ENCODE measurements around the gene MFN2. TPM values are rescaled to one million over a fixed set of nuclear protein-coding genes. Genes with fewer than 3 reads are reported as not detected.
A peak's percentile ranks its signal among the peaks of the same experiment; 100 is the strongest.

Gene MFN2
- total and polyA plus RNA-seq, 4 donors = 26.7 to 70.8 (median 39.9) TPM

DNA sequence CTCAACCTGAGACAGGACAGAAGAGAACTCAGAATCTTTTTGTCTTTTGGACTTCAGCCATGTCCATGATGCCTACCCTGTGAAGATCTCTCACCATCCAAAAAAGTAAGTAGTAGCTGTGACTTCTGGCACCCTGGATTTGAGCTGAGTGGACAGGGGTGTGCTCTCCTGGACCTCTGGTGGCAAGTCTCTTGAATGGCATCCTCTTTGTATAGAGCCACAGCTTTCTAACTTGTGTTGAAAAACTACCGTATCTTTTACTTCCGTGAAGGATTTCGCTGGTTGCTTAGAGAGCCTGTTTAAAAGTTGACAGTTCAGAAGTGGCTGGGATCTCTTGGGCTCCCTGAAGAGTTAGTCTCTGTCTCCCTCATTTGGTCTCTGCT is 1.8 kb downstream of the MFN2 start:
- 76 to 96% methylated on average over 3 of the region's 3 CpGs for WGBS, 2 donors
- TF ChIP-seq CTCF (IDR thresholded peaks at IDR 0.05; ENCODE audit: control extremely low read depth, extremely low read depth) = no peak
- Histone ChIP-seq H3K27me3 (ENCODE audit: control insufficient read depth in 3 of 3, insufficient read depth in 3 of 3, low read length in 2 of 3) (no peaks in the 10 kb centered on the region), H3K4me1 (ENCODE audit: control insufficient read depth in 5 of 5, insufficient read depth in 5 of 5, low read length in 5 of 5) (peaks cover 3 to 12% (median 11%) of the 10 kb centered on the region in 5 donors), H3K9ac (ENCODE audit: insufficient read depth in 1 of 2, low read length in 2 of 2) (no peak overlapping the region), H3K27ac (ENCODE audit: low read depth in 1 of 2, low read length in 1 of 2) (peak overlapping the region in 1 of 2 donors; percentile 99), H3K4me3 (no peak overlapping the region), H3K9me3 (ENCODE audit: control insufficient read depth in 4 of 4, insufficient read depth in 3 of 4, low read length in 3 of 4) (no peaks in the 10 kb centered on the region), H3K36me3 (ENCODE audit: control insufficient read depth in 4 of 4, insufficient read depth in 4 of 4, low read length in 4 of 4) (peaks cover 0 to 25% (median 14%) of the 10 kb centered on the region in 4 donors)
- no peak for DNase-seq
- ATAC-seq (ENCODE audit: insufficient read depth, low FRiP score) = no peak

GRCh38 chr1:11984121-11984520 is 3.9 kb downstream of the MFN2 start:
- no peak for TF ChIP-seq CTCF (IDR thresholded peaks at IDR 0.05; ENCODE audit: control extremely low read depth, extremely low read depth)
- ATAC-seq (ENCODE audit: insufficient read depth, low FRiP score) (no peak), DNase-seq (no peak)
- Histone ChIP-seq H3K36me3 (ENCODE audit: control insufficient read depth in 4 of 4, insufficient read depth in 4 of 4, low read length in 4 of 4) (peaks cover under 1 to 30% (median 18%) of the 10 kb centered on the region in 4 donors), H3K4me3 (no peak overlapping the region), H3K9ac (ENCODE audit: insufficient read depth in 1 of 2, low read length in 2 of 2) (no peak overlapping the region), H3K27ac (ENCODE audit: low read depth in 1 of 2, low read length in 1 of 2) (peak overlapping the region in 1 of 2 donors; percentile 74), H3K27me3 (ENCODE audit: control insufficient read depth in 3 of 3, insufficient read depth in 3 of 3, low read length in 2 of 3) (no peaks in the 10 kb centered on the region), H3K9me3 (ENCODE audit: control insufficient read depth in 4 of 4, insufficient read depth in 3 of 4, low read length in 3 of 4) (no peaks in the 10 kb centered on the region), H3K4me1 (ENCODE audit: control insufficient read depth in 5 of 5, insufficient read depth in 5 of 5, low read length in 5 of 5) (peaks cover 3 to 13% (median 11%) of the 10 kb centered on the region in 5 donors)
- WGBS, 2 donors = 84 to 88% methylated on average over 5 of the region's 5 CpGs

- Histone ChIP-seq H3K27me3 (ENCODE audit: control insufficient read depth in 3 of 3, insufficient read depth in 3 of 3, low read length in 2 of 3) (no peaks in the 10 kb centered on the region), H3K4me3 (no peak overlapping the region), H3K27ac (ENCODE audit: low read depth in 1 of 2, low read length in 1 of 2) (peak overlapping the region; percentile 15 to 74), H3K9me3 (ENCODE audit: control insufficient read depth in 4 of 4, insufficient read depth in 3 of 4, low read length in 3 of 4) (no peaks in the 10 kb centered on the region), H3K36me3 (ENCODE audit: control insufficient read depth in 4 of 4, insufficient read depth in 4 of 4, low read length in 4 of 4) (peaks cover 3 to 32% (median 22%) of the 10 kb centered on the region in 4 donors), H3K4me1 (ENCODE audit: control insufficient read depth in 5 of 5, insufficient read depth in 5 of 5, low read length in 5 of 5) (peaks cover under 1 to 16% (median 8%) of the 10 kb centered on the region in 5 donors), H3K9ac (ENCODE audit: insufficient read depth in 1 of 2, low read length in 2 of 2) (no peak overlapping the region)
- ATAC-seq (ENCODE audit: insufficient read depth, low FRiP score) = no peak
- WGBS, 2 donors = 91% methylated on average over 6 of the region's 6 CpGs
- DNase-seq = no peak
- TF ChIP-seq CTCF (IDR thresholded peaks at IDR 0.05; ENCODE audit: control extremely low read depth, extremely low read depth) = no peak
Observed at GRCh38 chr1:11984576-11984975, 4.3 kb downstream of the MFN2 start.

DNA sequence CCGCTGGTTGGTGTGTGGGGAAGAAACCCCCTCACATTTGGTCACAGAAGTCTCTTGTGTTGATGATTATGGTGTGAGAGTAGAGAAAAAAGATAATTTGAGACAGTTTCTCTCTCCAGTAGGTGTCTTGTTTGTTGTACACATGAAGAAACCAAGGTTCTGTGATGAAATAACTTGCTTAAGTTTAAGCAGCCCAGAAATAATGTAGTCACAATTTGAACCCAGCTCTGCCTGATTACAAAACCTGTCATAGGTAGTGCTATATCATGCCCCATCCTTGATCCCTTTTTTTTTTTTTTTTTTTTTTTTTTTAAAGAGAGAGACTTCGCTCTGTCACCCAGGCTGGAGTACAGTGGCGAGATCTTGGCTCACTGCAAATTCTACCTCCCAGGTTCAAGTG is 4.9 kb downstream of the MFN2 start:
- no peak for TF ChIP-seq CTCF (IDR thresholded peaks at IDR 0.05; ENCODE audit: control extremely low read depth, extremely low read depth)
- Histone ChIP-seq H3K9ac (ENCODE audit: insufficient read depth in 1 of 2, low read length in 2 of 2) (no peak overlapping the region), H3K9me3 (ENCODE audit: control insufficient read depth in 4 of 4, insufficient read depth in 3 of 4, low read length in 3 of 4) (no peaks in the 10 kb centered on the region), H3K4me1 (ENCODE audit: control insufficient read depth in 5 of 5, insufficient read depth in 5 of 5, low read length in 5 of 5) (peaks cover 0 to 16% (median 7%) of the 10 kb centered on the region in 5 donors), H3K4me3 (no peak overlapping the region), H3K27ac (ENCODE audit: low read depth in 1 of 2, low read length in 1 of 2) (peak overlapping the region; percentile 15 to 74), H3K36me3 (ENCODE audit: control insufficient read depth in 4 of 4, insufficient read depth in 4 of 4, low read length in 4 of 4) (peaks cover 3 to 37% (median 26%) of the 10 kb centered on the region in 4 donors), H3K27me3 (ENCODE audit: control insufficient read depth in 3 of 3, insufficient read depth in 3 of 3, low read length in 2 of 3) (no peaks in the 10 kb centered on the region)
- ATAC-seq (ENCODE audit: insufficient read depth, low FRiP score) = no peak
- no peak for DNase-seq
- 74 to 84% methylated on average over 2 to 3 of the region's 3 CpGs for WGBS, 2 donors
